Iris pigment epithelial cell (primary cell): ENCODE measurements around the gene PTPN23.
"Not testable (repeated sequence)": the region's sequence is repeated elsewhere in the genome, so short reads cannot be mapped to it uniquely, and the experiment has no call there.

Source experiments
- DNase-seq: peaks from one replicate; pipeline ENCODE4 v3.0.0-alpha.2; 2011; ENCODE audit warnings: low read depth

Gene PTPN23

DNA sequence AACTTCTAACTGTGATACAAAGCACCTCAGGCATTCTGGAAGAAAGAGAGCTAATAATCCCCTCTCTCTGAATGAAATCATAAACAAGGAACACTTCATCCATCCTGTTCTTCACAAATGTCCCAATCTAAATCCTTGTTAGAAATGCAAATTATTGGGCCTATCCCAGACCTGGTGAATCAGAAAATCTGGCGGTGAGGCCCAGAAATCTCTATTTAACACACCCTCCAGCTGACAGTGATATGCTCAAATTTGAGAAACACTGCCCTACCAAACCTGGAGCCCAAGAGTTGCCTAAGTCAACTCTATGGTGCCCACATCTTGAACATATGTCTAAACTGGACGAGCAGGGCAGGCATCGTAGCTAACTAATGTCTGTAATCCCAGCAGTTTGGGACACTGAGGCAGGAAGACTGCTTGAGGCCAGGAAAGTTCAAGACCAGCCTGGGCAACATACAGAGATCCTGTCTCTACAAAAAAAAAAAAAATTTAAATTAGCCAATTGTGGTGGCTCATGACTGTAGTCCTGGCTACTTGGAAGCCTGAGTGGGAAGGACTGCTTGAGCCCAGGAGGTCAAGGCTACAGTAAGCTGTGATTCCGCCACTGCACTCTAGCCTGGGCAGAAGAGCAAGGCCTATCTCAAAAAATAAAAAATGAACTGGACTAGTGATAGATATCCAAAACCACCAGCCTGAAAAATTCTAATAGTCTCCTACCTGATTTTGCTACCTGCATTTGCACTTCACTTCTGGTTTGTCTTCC, 71.8 kb downstream of the PTPN23 start:
- no peak for DNase-seq

DNA sequence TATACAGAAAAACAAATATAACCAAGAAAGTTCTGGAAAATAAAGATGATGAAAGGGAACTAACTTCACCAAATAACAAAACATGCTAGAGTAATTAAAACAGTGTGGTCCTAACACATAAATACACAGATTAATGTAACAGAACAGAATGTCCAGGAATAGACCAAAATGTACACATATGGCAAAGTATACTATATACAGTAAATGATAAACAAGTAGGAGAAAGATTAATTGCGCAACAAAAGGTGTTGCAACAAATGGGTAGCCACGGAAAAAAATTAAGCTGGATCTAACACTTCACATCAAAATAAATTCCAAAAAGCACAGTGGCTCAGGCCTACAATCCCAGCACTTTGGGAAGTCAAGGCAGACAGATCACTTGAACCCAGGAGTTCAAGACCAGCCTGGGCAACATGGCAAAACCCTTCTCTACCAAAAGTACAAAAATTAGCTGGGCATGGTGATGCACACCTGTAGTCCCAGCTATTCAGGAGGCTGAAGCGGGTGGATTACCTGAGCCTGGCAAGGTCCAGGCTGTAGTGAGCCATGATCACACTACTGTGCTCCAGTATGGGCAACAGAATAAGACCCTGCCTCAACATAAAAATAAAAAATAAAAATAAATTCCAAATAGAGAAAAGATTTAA, 75.1 kb downstream of the PTPN23 start:
- peak; percentile 62 for DNase-seq

DNA sequence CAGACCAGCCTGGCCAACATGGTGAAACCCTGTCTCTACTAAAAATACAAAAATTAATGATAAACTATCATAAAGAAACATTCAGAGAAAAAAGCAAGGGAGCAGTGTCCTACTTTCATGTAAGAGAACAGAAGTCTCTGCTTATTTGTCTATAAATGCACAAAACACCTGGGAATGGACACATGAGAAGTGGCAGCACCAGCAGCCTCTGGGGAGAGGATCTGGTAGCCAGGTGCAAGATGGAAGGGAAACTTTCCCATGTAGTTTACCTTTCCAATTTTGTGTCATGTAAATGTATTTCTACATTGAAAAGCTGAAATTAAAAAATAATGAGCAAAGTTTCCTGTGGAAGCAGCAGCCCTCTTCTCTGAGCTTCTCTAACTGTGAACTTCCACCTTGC, 76.2 kb downstream of the PTPN23 start:
- no peak for DNase-seq

DNA sequence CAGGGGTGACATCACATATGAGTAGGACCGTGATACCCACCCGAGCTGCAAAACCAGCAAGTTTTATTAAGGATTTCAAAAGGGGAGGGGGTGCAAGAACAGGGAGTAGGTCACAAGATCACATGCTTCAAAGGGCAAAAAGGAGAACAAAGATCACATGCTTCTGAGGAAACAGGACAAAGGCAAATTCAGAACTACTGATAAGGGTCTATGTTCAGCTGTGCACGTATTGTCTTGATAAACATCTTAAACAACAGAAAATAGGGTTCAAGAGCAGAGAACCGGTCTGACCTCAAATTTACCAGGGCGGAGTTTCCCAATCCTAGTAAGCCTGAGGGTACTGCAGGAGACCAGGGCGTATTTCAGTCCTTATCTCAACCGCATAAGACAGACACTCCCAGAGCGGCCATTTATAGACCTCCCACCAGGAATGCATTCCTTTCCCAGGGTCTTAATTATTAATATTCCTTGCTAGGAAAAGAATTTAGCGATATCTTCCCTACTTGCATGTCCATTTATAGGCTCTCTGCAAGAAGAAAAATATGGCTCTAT, 78.8 kb downstream of the PTPN23 start:
- not testable (repeated sequence) for DNase-seq
